Kidney (tissue), 14 donors: Measurements from ENCODE around the gene MEGF6. TPM values are rescaled to one million over a fixed set of nuclear protein-coding genes. Genes with fewer than 3 reads are reported as not detected.

Source experiments
- DNase-seq, 5 donors: peaks; one replicate each; pipeline ENCODE4 v3.0.0-alpha.2; 2013 to 2020
- FAIRE-seq: peaks from 2 replicates; lab custom pipeline; 2012; peaks lifted over from hg19 to GRCh38; lab: Jason Lieb, UNC
- H3K27ac ChIP-seq, 2 donors: one replicate each; pipeline ENCODE4 v1.7.0; 2013; ENCODE audit warnings: low read depth in 2 of 2, low read length in 2 of 2, inconsistent platforms in 1 of 2
- H3K27me3 ChIP-seq: one replicate; pipeline ENCODE4 v1.7.1; 2013; ENCODE audit warnings: low read length, inconsistent platforms; ENCODE audit not compliant: control insufficient read depth, insufficient read depth
- H3K36me3 ChIP-seq, 3 donors: one replicate each; pipeline versions ENCODE4 v1.7.0 to v1.7.1; 2013; ENCODE audit warnings: low read length in 3 of 3, control low read depth in 1 of 3, inconsistent platforms in 1 of 3; ENCODE audit not compliant: insufficient read depth in 3 of 3, control insufficient read depth in 2 of 3
- H3K4me1 ChIP-seq, 3 donors: one replicate each; pipeline versions ENCODE4 v1.7.0 to v1.7.1; 2013; ENCODE audit warnings: low read length in 3 of 3, inconsistent platforms in 1 of 3, low read depth in 1 of 3; ENCODE audit not compliant: control insufficient read depth in 2 of 3, insufficient read depth in 2 of 3
- H3K4me3 ChIP-seq, 3 donors: one replicate each; pipeline versions ENCODE4 v1.7.0 to v1.8.1; 2013; ENCODE audit warnings: low read length in 3 of 3, control low read depth in 1 of 3, inconsistent platforms in 1 of 3
- H3K9ac ChIP-seq, 3 donors: one replicate each; pipeline versions ENCODE4 v1.7.0 to v1.7.1; 2013; ENCODE audit warnings: low read length in 3 of 3, control low read depth in 1 of 3, inconsistent platforms in 1 of 3
- H3K9me3 ChIP-seq, 3 donors: one replicate each; pipeline versions ENCODE4 v1.7.0 to v1.7.1; 2013; ENCODE audit warnings: low read length in 3 of 3, control low read depth in 1 of 3, inconsistent platforms in 1 of 3; ENCODE audit not compliant: control insufficient read depth in 2 of 3, insufficient read depth in 1 of 3
- CTCF ChIP-seq: IDR thresholded peaks from 3 replicates; pipeline ENCODE4 v1.5.1; 2012; ENCODE audit warnings: mild to moderate bottlenecking, moderate library complexity, borderline replicate concordance; ENCODE audit not compliant: insufficient read depth; ENCODE audit errors: extremely low read depth
- intact Hi-C: fragments of 100-400 bp; cut with DNase I; formaldehyde crosslinking; loops from one replicate; pipeline ENCODE4 v1.11.1; 2022
- polyA plus RNA-seq: library from polyadenylated mRNA; stranded (reverse); fragments of 350-450 nt; fragmentation: Illumina TruSeq; extraction: RNeasy Lipid Tissue Mini Kit (QIAGEN cat#74804); gene quantifications from one replicate; pipeline ENCODE4 v1.2.3, GENCODE V29; 2014; ENCODE audit warnings: low read depth, low replicate concordance; ENCODE audit not compliant: insufficient read depth
- total RNA-seq: library from RNA; stranded (reverse); fragmentation: NEBNext Ultra II Directional; extraction: Animal tissue kit (Norgen Biotek cat#: 25700); gene quantifications from one replicate; pipeline ENCODE4 v1.2.1, GENCODE V29; 2021
- donor health status: control.
- donor health status: control.
- donor health status: control.
- donor health status: control.
- donor health status: control.
- donor health status: DM: yes; HTN: yes; CAD: no.
- donor health status: Normal renal cell carcinoma (clear cell type).

Gene MEGF6
- total and polyA plus RNA-seq, 2 donors from 2014 or later: 2.8 to 10.9 TPM

GRCh38 chr1:3498246-3498930, 112.9 kb downstream of the MEGF6 start:
- intact Hi-C loops: no loop called here
- Histone ChIP-seq H3K27me3 (no peaks in the 10 kb centered on the region), H3K4me3 (no peak overlapping the region), H3K27ac (no peak overlapping the region), H3K4me1 (no peaks in the 10 kb centered on the region), H3K36me3 (no peaks in the 10 kb centered on the region), H3K9ac (no peak overlapping the region), H3K9me3 (no peaks in the 10 kb centered on the region)
- FAIRE-seq (no peak), DNase-seq (no peak)
- no peak for TF ChIP-seq CTCF

GRCh38 chr1:3497521-3497920, 113.8 kb downstream of the MEGF6 start:
- TF ChIP-seq CTCF: no peak
- Histone ChIP-seq H3K27ac (no peak overlapping the region), H3K4me1 (no peaks in the 10 kb centered on the region), H3K9me3 (no peaks in the 10 kb centered on the region), H3K36me3 (no peaks in the 10 kb centered on the region), H3K27me3 (no peaks in the 10 kb centered on the region), H3K4me3 (no peak overlapping the region), H3K9ac (no peak overlapping the region)
- FAIRE-seq (no peak), DNase-seq (no peak)
- intact Hi-C loops: no loop called here

GRCh38 chr1:3496916-3497315, 114.4 kb downstream of the MEGF6 start:
- FAIRE-seq: no peak
- Histone ChIP-seq H3K36me3 (no peaks in the 10 kb centered on the region), H3K4me1 (no peaks in the 10 kb centered on the region), H3K9me3 (no peaks in the 10 kb centered on the region), H3K27me3 (no peaks in the 10 kb centered on the region), H3K9ac (no peak overlapping the region), H3K4me3 (no peak overlapping the region), H3K27ac (no peak overlapping the region)
- intact Hi-C loops: no loop called here
- no peak for DNase-seq
- no peak for TF ChIP-seq CTCF
